GM23338 (cell line): ENCODE measurements around the gene RBM14. TPM values are rescaled to one million over a fixed set of nuclear protein-coding genes. Genes with fewer than 3 reads are reported as not detected.
"Not testable (repeated sequence)": the region's sequence is repeated elsewhere in the genome, so short reads cannot be mapped to it uniquely, and the experiment has no call there.

Source experiments
- ATAC-seq: fragments of 200-7000 bp; cut with Tn5 transposase; 3 replicates; pipeline ENCODE4 v1.9.1; 2020
- DNase-seq: peaks from one replicate; pipeline ENCODE4 v3.0.0-alpha.2; 2015; ENCODE audit warnings: low spot score
- H2AFZ ChIP-seq: fragments of 200-600 bp; sonication (generic); 2 replicates; pipeline ENCODE4 v1.8.0; 2016; ENCODE audit warnings: antibody characterized with exemption, mild to moderate bottlenecking, moderate library complexity
- H3F3A ChIP-seq: fragments of 200-600 bp; sonication (generic); replicated peaks from 2 replicates; pipeline ENCODE4 v1.8.0; 2017; ENCODE audit warnings: antibody characterized with exemption, mixed run types, low read depth
- H3K27ac ChIP-seq: fragments of 200-600 bp; sonication (generic); 2 replicates; pipeline ENCODE4 v1.6.1; 2016; ENCODE audit warnings: low read depth
- H3K27me3 ChIP-seq: fragments of 200-600 bp; sonication (generic); 2 replicates; pipeline ENCODE4 v1.8.0; 2016; ENCODE audit warnings: mild to moderate bottlenecking, mixed run types, moderate library complexity; ENCODE audit not compliant: insufficient read depth
- H3K36me3 ChIP-seq: fragments of 200-600 bp; sonication (generic); 2 replicates; pipeline ENCODE4 v1.8.0; 2016; ENCODE audit warnings: mild to moderate bottlenecking; ENCODE audit not compliant: insufficient read depth
- H3K4me1 ChIP-seq: fragments of 200-600 bp; sonication (generic); 2 replicates; pipeline ENCODE4 v1.8.0; 2016; ENCODE audit warnings: mild to moderate bottlenecking, moderate library complexity; ENCODE audit not compliant: insufficient read depth
- H3K4me2 ChIP-seq: fragments of 200-600 bp; sonication (generic); 2 replicates; pipeline ENCODE4 v1.7.1; 2017; ENCODE audit warnings: mixed run types
- H3K4me3 ChIP-seq: fragments of 200-600 bp; sonication (generic); 2 replicates; pipeline ENCODE4 v1.6.1; 2016; ENCODE audit warnings: mixed run types
- H3K79me2 ChIP-seq: fragments of 200-600 bp; sonication (generic); replicated peaks from 2 replicates; pipeline ENCODE4 v1.8.0; 2017; ENCODE audit warnings: mild to moderate bottlenecking; ENCODE audit not compliant: insufficient read depth
- H3K9me2 ChIP-seq: fragments of 200-600 bp; sonication (generic); 2 replicates; pipeline ENCODE4 v1.8.0; 2017; ENCODE audit not compliant: insufficient read depth
- H4K20me1 ChIP-seq: fragments of 200-600 bp; sonication (generic); replicated peaks from 2 replicates; pipeline ENCODE4 v1.8.0; 2017; ENCODE audit warnings: mild to moderate bottlenecking; ENCODE audit not compliant: insufficient read depth
- H3K27ac Mint-ChIP-seq: 2 replicates; pipeline ENCODE4 v1.8.0; 2020; ENCODE audit warnings: inconsistent platforms, mild to moderate bottlenecking, moderate library complexity, mixed read lengths
- H3K27me3 Mint-ChIP-seq: 3 replicates; pipeline ENCODE4 v1.8.0; 2022; ENCODE audit warnings: low read depth, mild to moderate bottlenecking, moderate library complexity, mixed read lengths, inconsistent platforms; ENCODE audit not compliant: insufficient read depth, poor library complexity
- H3K36me3 Mint-ChIP-seq: 3 replicates; pipeline ENCODE4 v1.8.0; 2021; ENCODE audit warnings: low read depth, mild to moderate bottlenecking, inconsistent platforms, moderate library complexity, mixed read lengths
- H3K4me1 Mint-ChIP-seq: 3 replicates; pipeline ENCODE4 v1.8.0; 2020; ENCODE audit warnings: mild to moderate bottlenecking, inconsistent platforms, mixed read lengths
- H3K4me3 Mint-ChIP-seq: 3 replicates; pipeline ENCODE4 v1.8.0; 2021; ENCODE audit warnings: moderate library complexity, mild to moderate bottlenecking, inconsistent platforms, mixed read lengths
- H3K9me3 Mint-ChIP-seq: 3 replicates; pipeline ENCODE4 v1.8.0; 2020; ENCODE audit warnings: moderate library complexity, mild to moderate bottlenecking, inconsistent platforms, mixed read lengths
- CREB1 ChIP-seq: fragments of 250-450 bp; sonication (Bioruptor Pico); IDR thresholded peaks from 2 replicates; pipeline ENCODE4 v1.5.0; 2020; ENCODE audit warnings: low read depth, mild to moderate bottlenecking, moderate library complexity
- CTCF ChIP-seq, 2 experiments: fragments of 200-600 bp in 1 of 2; sonication (generic) in 1 of 2; conservative IDR thresholded peaks; 2 replicates each; pipeline versions ENCODE4 v1.5.1 to v1.6.1; 2016 to 2017; ENCODE audit warnings: antibody characterized with exemption in 2 of 2, low read depth in 2 of 2, mild to moderate bottlenecking in 2 of 2, moderate library complexity in 1 of 2
- ZNF114 ChIP-seq: fragments of 250-450 bp; sonication (Bioruptor Pico); IDR thresholded peaks from 2 replicates; pipeline ENCODE4 v1.5.0; 2020; ENCODE audit warnings: mild to moderate bottlenecking, moderate library complexity
- polyA plus RNA-seq: library from polyadenylated mRNA; unstranded; fragments of >200 nt; fragmentation: Nextera tagmentation; extraction: Ambion mirVana; gene quantifications from 2 replicates; pipeline ENCODE4 v1.2.1, GENCODE V29; 2016
- total RNA-seq: library from RNA; depleted of rRNA; stranded (reverse); fragments of >200 nt; shearing (Covaris generic); gene quantifications from 2 replicates; pipeline ENCODE4 v1.2.3, GENCODE V29; 2014
- TF ChIP-seq, protein P1 (sequence below): IDR thresholded peaks from one replicate; pipeline ENCODE4 v1.6.1; 2018; ENCODE audit warnings: antibody characterized with exemption; ENCODE audit not compliant: unreplicated experiment
- TF ChIP-seq, protein P2 (sequence below): IDR thresholded peaks from 2 replicates; pipeline ENCODE4 v1.6.1; 2016; ENCODE audit warnings: antibody characterized with exemption

RBM14 gene
- total and polyA plus RNA-seq, 2 experiments from 2014 or later = 45.4 to 83.5 TPM

DNA sequence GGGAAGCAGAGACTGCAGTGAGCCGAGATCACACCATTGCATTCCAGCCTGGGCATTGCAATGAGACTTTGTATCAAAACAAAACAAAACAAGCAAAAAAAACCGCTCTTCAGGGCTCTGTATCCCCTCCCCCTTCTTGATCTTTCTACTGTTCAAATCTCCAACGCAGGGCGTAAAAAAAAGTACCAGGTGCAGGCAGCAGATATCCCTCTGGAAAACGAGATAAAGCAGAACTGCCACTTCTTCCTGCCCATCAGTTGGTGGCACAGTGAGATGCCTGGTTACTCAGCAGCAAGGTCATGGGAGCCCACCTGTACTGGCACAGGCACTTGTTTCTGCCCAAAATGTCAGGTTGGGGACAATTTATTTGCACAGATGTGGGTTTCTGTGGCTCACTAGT, 12.3 kb upstream of the RBM14 start:
- Mint-ChIP-seq H3K4me3 (no peak overlapping the region; the same call in 2 of the 3 replicates), H3K9me3 (no peaks in the 10 kb centered on the region), H3K36me3 (peaks cover 20% of the 10 kb centered on the region; the same call in 2 of the 3 replicates), H3K27me3 (peaks cover 2% of the 10 kb centered on the region), H3K4me1 (no peaks in the 10 kb centered on the region), H3K27ac (no peak overlapping the region)
- Histone ChIP-seq H3K27me3 (no peaks in the 10 kb centered on the region), H3K4me2 (no peak overlapping the region), H3K79me2 (no peaks in the 10 kb centered on the region), H3K4me3 (no peak overlapping the region), H3K4me1 (no peaks in the 10 kb centered on the region), H3K27ac (no peak overlapping the region), H2AFZ (no peak overlapping the region), H3K36me3 (no peaks in the 10 kb centered on the region), H3K9me2 (no peaks in the 10 kb centered on the region), H4K20me1 (no peaks in the 10 kb centered on the region), H3F3A (no peaks in the 10 kb centered on the region)
- no peak for TF ChIP-seq CTCF (conservative IDR thresholded peaks at IDR 0.05; ENCODE audit: low read depth in 2 of 2)
- TF ChIP-seq CREB1 (CRISPR knock-in tag) = no peak
- no peak for TF ChIP-seq ZNF114
- TF ChIP-seq, protein P1, sequence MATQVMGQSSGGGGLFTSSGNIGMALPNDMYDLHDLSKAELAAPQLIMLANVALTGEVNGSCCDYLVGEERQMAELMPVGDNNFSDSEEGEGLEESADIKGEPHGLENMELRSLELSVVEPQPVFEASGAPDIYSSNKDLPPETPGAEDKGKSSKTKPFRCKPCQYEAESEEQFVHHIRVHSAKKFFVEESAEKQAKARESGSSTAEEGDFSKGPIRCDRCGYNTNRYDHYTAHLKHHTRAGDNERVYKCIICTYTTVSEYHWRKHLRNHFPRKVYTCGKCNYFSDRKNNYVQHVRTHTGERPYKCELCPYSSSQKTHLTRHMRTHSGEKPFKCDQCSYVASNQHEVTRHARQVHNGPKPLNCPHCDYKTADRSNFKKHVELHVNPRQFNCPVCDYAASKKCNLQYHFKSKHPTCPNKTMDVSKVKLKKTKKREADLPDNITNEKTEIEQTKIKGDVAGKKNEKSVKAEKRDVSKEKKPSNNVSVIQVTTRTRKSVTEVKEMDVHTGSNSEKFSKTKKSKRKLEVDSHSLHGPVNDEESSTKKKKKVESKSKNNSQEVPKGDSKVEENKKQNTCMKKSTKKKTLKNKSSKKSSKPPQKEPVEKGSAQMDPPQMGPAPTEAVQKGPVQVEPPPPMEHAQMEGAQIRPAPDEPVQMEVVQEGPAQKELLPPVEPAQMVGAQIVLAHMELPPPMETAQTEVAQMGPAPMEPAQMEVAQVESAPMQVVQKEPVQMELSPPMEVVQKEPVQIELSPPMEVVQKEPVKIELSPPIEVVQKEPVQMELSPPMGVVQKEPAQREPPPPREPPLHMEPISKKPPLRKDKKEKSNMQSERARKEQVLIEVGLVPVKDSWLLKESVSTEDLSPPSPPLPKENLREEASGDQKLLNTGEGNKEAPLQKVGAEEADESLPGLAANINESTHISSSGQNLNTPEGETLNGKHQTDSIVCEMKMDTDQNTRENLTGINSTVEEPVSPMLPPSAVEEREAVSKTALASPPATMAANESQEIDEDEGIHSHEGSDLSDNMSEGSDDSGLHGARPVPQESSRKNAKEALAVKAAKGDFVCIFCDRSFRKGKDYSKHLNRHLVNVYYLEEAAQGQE = no peak
- TF ChIP-seq, protein P2, sequence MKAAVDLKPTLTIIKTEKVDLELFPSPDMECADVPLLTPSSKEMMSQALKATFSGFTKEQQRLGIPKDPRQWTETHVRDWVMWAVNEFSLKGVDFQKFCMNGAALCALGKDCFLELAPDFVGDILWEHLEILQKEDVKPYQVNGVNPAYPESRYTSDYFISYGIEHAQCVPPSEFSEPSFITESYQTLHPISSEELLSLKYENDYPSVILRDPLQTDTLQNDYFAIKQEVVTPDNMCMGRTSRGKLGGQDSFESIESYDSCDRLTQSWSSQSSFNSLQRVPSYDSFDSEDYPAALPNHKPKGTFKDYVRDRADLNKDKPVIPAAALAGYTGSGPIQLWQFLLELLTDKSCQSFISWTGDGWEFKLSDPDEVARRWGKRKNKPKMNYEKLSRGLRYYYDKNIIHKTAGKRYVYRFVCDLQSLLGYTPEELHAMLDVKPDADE = no peak
- no peak for DNase-seq
- no peak for ATAC-seq

DNA sequence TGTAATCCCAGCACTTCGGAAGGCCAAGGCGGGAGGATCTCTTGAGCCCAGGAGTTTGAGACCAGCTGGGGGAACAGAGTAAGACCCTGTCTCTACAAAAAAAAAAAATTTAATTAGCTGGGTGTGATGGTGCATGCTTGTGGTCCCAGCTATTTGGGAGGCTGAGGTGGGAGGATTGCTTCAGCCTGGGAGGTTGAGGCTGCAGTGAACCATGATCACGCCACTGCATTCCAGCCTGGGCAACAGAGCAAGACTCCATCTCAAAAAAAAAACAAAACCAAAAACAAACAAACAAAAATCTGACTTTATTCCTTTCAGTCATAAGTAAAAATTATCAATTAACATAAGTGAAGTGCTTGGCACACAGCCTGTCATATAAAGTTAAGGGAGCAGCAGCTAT, 9.8 kb upstream of the RBM14 start:
- ATAC-seq, H3F3A ChIP-seq, H3K36me3 ChIP-seq, H3K4me2 ChIP-seq, H3K27me3 Mint-ChIP-seq, H3K27ac Mint-ChIP-seq, H3K9me3 Mint-ChIP-seq, H3K27ac ChIP-seq, H3K4me3 Mint-ChIP-seq, H3K4me1 Mint-ChIP-seq, H3K4me3 ChIP-seq, H2AFZ ChIP-seq, H3K4me1 ChIP-seq, H4K20me1 ChIP-seq, H3K79me2 ChIP-seq, H3K27me3 ChIP-seq, H3K9me2 ChIP-seq, DNase-seq: not testable (repeated sequence)
- peaks cover 20% of the 10 kb centered on the region; the same call in 2 of the 3 replicates for H3K36me3 Mint-ChIP-seq
